ENCODE measurements around the gene NAV2.
"Not testable (repeated sequence)": the region's sequence is repeated elsewhere in the genome, so short reads cannot be mapped to it uniquely, and the experiment has no call there.

The NAV2 gene

GRCh38 chr11:20078846-20079245 is 366.2 kb downstream of the NAV2 start:
- DNase-seq = no peak

- no peak for DNase-seq
These were observed 367.5 kb downstream of the NAV2 start for GRCh38 chr11:20080032-20080685.

- DNase-seq = no peak
These were observed 368.7 kb downstream of the NAV2 start for GRCh38 chr11:20081336-20081735.

GRCh38 chr11:20083877-20084276 is 371.2 kb downstream of the NAV2 start:
- not testable (repeated sequence) for DNase-seq

- no peak for DNase-seq
These were observed 372.5 kb downstream of the NAV2 start for GRCh38 chr11:20084921-20085814.

GRCh38 chr11:20085918-20086317 is 373.3 kb downstream of the NAV2 start:
- DNase-seq = no peak

GRCh38 chr11:20087118-20087521 is 374.5 kb downstream of the NAV2 start:
- no peak for DNase-seq

- no peak for DNase-seq
These were observed 376.0 kb downstream of the NAV2 start for GRCh38 chr11:20088397-20089225.

- no peak for DNase-seq
These were observed 376.7 kb downstream of the NAV2 start for GRCh38 chr11:20089367-20089766.

GRCh38 chr11:20089796-20090653 is 377.4 kb downstream of the NAV2 start:
- DNase-seq = no peak

GRCh38 chr11:20090654-20091374 is 378.2 kb downstream of the NAV2 start:
- DNase-seq = no peak

- DNase-seq = no peak
These were observed 381.1 kb downstream of the NAV2 start for GRCh38 chr11:20093775-20094174.

- DNase-seq = no peak
These were observed 382.6 kb downstream of the NAV2 start for GRCh38 chr11:20095189-20095588.

- no peak for DNase-seq
These were observed 384.9 kb downstream of the NAV2 start for GRCh38 chr11:20097319-20098221.

- DNase-seq = no peak
These were observed 386.9 kb downstream of the NAV2 start for GRCh38 chr11:20099527-20099926.

- no peak for DNase-seq
These were observed 389.8 kb downstream of the NAV2 start for GRCh38 chr11:20102397-20102796.

- DNase-seq = no peak
These were observed 390.6 kb downstream of the NAV2 start for GRCh38 chr11:20103281-20103680.

- DNase-seq = no peak
These were observed 392.8 kb downstream of the NAV2 start for GRCh38 chr11:20105427-20105826.

- DNase-seq = no peak
These were observed 397.3 kb downstream of the NAV2 start for GRCh38 chr11:20109731-20110445.

Measured in midbrain (tissue), 1 donor.